HepG2 (cell line): Measurements from ENCODE around the gene G6PD. TPM values are rescaled to one million over a fixed set of nuclear protein-coding genes. Genes with fewer than 3 reads are reported as not detected.

Experiments
- MAFK ChIP-seq, 2 experiments: IDR thresholded peaks in 1 of 2; conservative IDR thresholded peaks in 1 of 2; 2 replicates each; pipeline ENCODE4 v1.6.1; 2011; ENCODE audit warnings: improper control_type of control experiment in 2 of 2, low read length in 2 of 2
- NR2F1 ChIP-seq, 2 experiments: fragments of 450-650 bp in 1 of 2; formaldehyde crosslinking in 1 of 2; IDR thresholded peaks; 2 replicates each; pipeline versions ENCODE4 v1.5.0 to v1.6.1; 2016 to 2020; ENCODE audit warnings: mild to moderate bottlenecking in 1 of 2, missing compliant biosample characterization in 1 of 2, missing genetic modification reagents in 1 of 2, moderate library complexity in 1 of 2
- NR2F6 ChIP-seq, 2 experiments: IDR thresholded peaks; 2 replicates each; pipeline ENCODE4 v1.6.1; 2016; ENCODE audit warnings: antibody characterized with exemption in 1 of 2, mild to moderate bottlenecking in 1 of 2
- REL ChIP-seq: sonication (generic); formaldehyde crosslinking; conservative IDR thresholded peaks from 2 replicates; pipeline ENCODE4 v1.8.0; 2022; ENCODE audit warnings: mild to moderate bottlenecking, missing genetic modification reagents, moderate library complexity
- RXRA ChIP-seq: sonication (generic); formaldehyde crosslinking; IDR thresholded peaks from 2 replicates; pipeline ENCODE4 v1.5.1; 2020; ENCODE audit warnings: missing genetic modification reagents
- SAP130 ChIP-seq: IDR thresholded peaks from 2 replicates; pipeline ENCODE4 v1.6.1; 2016; ENCODE audit warnings: low read depth
- SIN3A ChIP-seq: IDR thresholded peaks from 2 replicates; pipeline ENCODE4 v1.6.1; 2011; ENCODE audit warnings: low read depth, mild to moderate bottlenecking, control low read depth, low read length, borderline replicate concordance
- TBP ChIP-seq: sonication (generic); formaldehyde crosslinking; IDR thresholded peaks from 2 replicates; pipeline ENCODE4 v1.5.0; 2020; ENCODE audit warnings: missing genetic modification reagents
- ZBTB49 ChIP-seq: sonication (generic); formaldehyde crosslinking; IDR thresholded peaks from 2 replicates; pipeline ENCODE4 v1.4.0; 2020; ENCODE audit warnings: missing genetic modification reagents, borderline replicate concordance
- ZBTB8A ChIP-seq: sonication (generic); formaldehyde crosslinking; IDR thresholded peaks from 2 replicates; pipeline ENCODE4 v1.4.0; 2020; ENCODE audit warnings: mild to moderate bottlenecking, low read depth, missing genetic modification reagents, borderline replicate concordance
- ZFP36L2 ChIP-seq: sonication (generic); formaldehyde crosslinking; IDR thresholded peaks from 2 replicates; pipeline ENCODE4 v1.4.0; 2020; ENCODE audit warnings: missing genetic modification reagents
- ZFP41 ChIP-seq: sonication (generic); formaldehyde crosslinking; IDR thresholded peaks from 2 replicates; pipeline ENCODE4 v1.4.0; 2020; ENCODE audit warnings: mild to moderate bottlenecking, missing genetic modification reagents, borderline replicate concordance
- ZNF18 ChIP-seq: sonication (generic); formaldehyde crosslinking; IDR thresholded peaks from 2 replicates; pipeline ENCODE4 v1.8.0; 2022; ENCODE audit warnings: mild to moderate bottlenecking, missing genetic modification reagents; ENCODE audit not compliant: insufficient replicate concordance
- ZNF207 ChIP-seq: fragments of 450-650 bp; IDR thresholded peaks from 2 replicates; pipeline ENCODE4 v1.6.1; 2016; ENCODE audit warnings: antibody characterized with exemption, borderline replicate concordance
- ZNF263 ChIP-seq: sonication (generic); formaldehyde crosslinking; IDR thresholded peaks from 2 replicates; pipeline ENCODE4 v1.4.0; 2020; ENCODE audit warnings: missing genetic modification reagents
- ZNF335 ChIP-seq: sonication (generic); formaldehyde crosslinking; IDR thresholded peaks from 2 replicates; pipeline ENCODE4 v1.4.0; 2020; ENCODE audit warnings: missing genetic modification reagents
- ZNF432 ChIP-seq: sonication (generic); formaldehyde crosslinking; IDR thresholded peaks from 2 replicates; pipeline ENCODE4 v1.5.0; 2020; ENCODE audit warnings: missing genetic modification reagents, mild to moderate bottlenecking, borderline replicate concordance
- ZNF788 ChIP-seq: sonication (generic); formaldehyde crosslinking; IDR thresholded peaks from 2 replicates; pipeline ENCODE4 v1.5.0; 2020; ENCODE audit warnings: mild to moderate bottlenecking, missing genetic modification reagents, borderline replicate concordance
- polyA plus RNA-seq, 8 experiments: library from polyadenylated mRNA; depleted of rRNA in 3 of 8; stranded (reverse) in 7 of 8; unstranded in 1 of 8; fragments of >200 nt; fragmentation: Illumina TruSeq in 4 of 8; extraction: Trizol in 4 of 8; gene quantifications; 2 replicates each; pipeline versions ENCODE4 v1.2.1 to v1.2.3, GENCODE V29; 2011 to 2016; ENCODE audit warnings: low read depth in 4 of 8, missing spikeins in 1 of 8, mixed read lengths in 1 of 8; ENCODE audit not compliant: insufficient read depth in 1 of 8
- total RNA-seq, 5 experiments: library from RNA; depleted of rRNA; stranded (reverse); fragments of >200 nt; fragmentation: Illumina TruSeq; extraction: Trizol; gene quantifications; 2 replicates each; pipeline ENCODE4 v1.2.3, GENCODE V29; 2016; ENCODE audit warnings: low read depth in 1 of 5

Gene G6PD
- total and polyA plus RNA-seq, 2 of the 13 experiments (the other 11 are each of a cell fraction or from before 2014, with no cell fraction given): 18.8 to 28.8 TPM

- TF ChIP-seq ZNF18 (CRISPR knock-in tag): no peak
- peak in 1 of 2 experiments; percentile 55; a peak in 1 of 4 replicates for TF ChIP-seq NR2F1 (CRISPR knock-in tag; IDR thresholded peaks at IDR 0.05)
- TF ChIP-seq ZNF788: no peak
- no peak for TF ChIP-seq TBP (CRISPR knock-in tag)
- peak; percentile 85 for TF ChIP-seq ZNF263 (CRISPR knock-in tag)
- TF ChIP-seq ZNF432 (CRISPR knock-in tag): no peak
- peak; percentile 48; the same call in 1 of the 2 replicates for TF ChIP-seq RXRA (CRISPR knock-in tag)
- TF ChIP-seq NR2F6 (IDR thresholded peaks at IDR 0.05): 0 out of 2 replicates have a peak, but pooled peaks have one; percentile 23
- peak; percentile 41 for TF ChIP-seq NR2F6 (CRISPR knock-in tag; IDR thresholded peaks at IDR 0.05)
- no peak for TF ChIP-seq REL (CRISPR knock-in tag)
- no peak for TF ChIP-seq ZFP36L2
- no peak for TF ChIP-seq ZBTB8A (CRISPR knock-in tag)
- TF ChIP-seq MAFK (conservative IDR thresholded peaks at IDR 0.05 in 1 of 2, IDR thresholded peaks at IDR 0.05 in 1 of 2; ENCODE audit: low read length in 2 of 2): no peak
- no peak for TF ChIP-seq ZBTB49
- TF ChIP-seq ZFP41 (CRISPR knock-in tag): no peak
- TF ChIP-seq SAP130: 0 out of 2 replicates have a peak, but pooled peaks have one; percentile 15
- no peak for TF ChIP-seq SIN3A
- TF ChIP-seq ZNF207: no peak
- TF ChIP-seq ZNF335: no peak
Observed at GRCh38 chrX:154529206-154529612, 17.4 kb downstream of the G6PD start (continued).
